HCT116 (cell line): Measurements from ENCODE around the gene KASH5. TPM values are rescaled to one million over a fixed set of nuclear protein-coding genes. Genes with fewer than 3 reads are reported as not detected.

Source experiments
- ATAC-seq: fragments of 200-7000 bp; cut with Tn5 transposase; 2 replicates; pipeline ENCODE4 v1.9.1; 2020; ENCODE audit warnings: mild to moderate bottlenecking, moderate library complexity
- BruUV-seq: library from RNA; stranded (reverse); fragments of 400-500 nt; replicated peaks from 2 replicates; lab custom pipeline; 2021; lab: Mats Ljungman, UMichigan
- CTCF ChIA-PET: fragments of 300-600 bp; sonication (Branson Sonifier 250); formaldehyde crosslinking; loops from one replicate; lab custom pipeline; 2021; ENCODE audit warnings: antibody characterized with exemption; lab: Charles Lee
- POLR2A ChIA-PET: fragments of 300-600, 350-600 bp; sonication (Branson Sonifier 250); formaldehyde crosslinking; loops from one replicate; lab custom pipeline; 2021; ENCODE audit warnings: antibody characterized with exemption; lab: Charles Lee
- RAD21 ChIA-PET, 2 experiments: fragments of 300-600 bp; sonication (Branson Sonifier 250); formaldehyde crosslinking; loops; one replicate each; lab custom pipeline; 2023; ENCODE audit warnings: low total read pairs in 2 of 2; ENCODE audit not compliant: uncharacterized antibody in 2 of 2, unreplicated experiment in 2 of 2, low non-redundant PET in 1 of 2; lab: Charles Lee
- DNase-seq: peaks from one replicate; pipeline ENCODE4 v3.0.0-alpha.2; 2010; ENCODE audit warnings: low read depth, low spot score
- H2AFZ ChIP-seq: fragments of 200-600 bp; shearing (Covaris generic), sonication (generic); 2 replicates; pipeline ENCODE4 v1.6.1; 2017; ENCODE audit warnings: low read depth, mixed run types, mixed read lengths, antibody characterized with exemption, low read length; ENCODE audit not compliant: poor library complexity, severe bottlenecking
- H3K27ac ChIP-seq: 2 replicates; pipeline ENCODE4 v1.5.1; 2012; ENCODE audit warnings: low read depth, low read length
- H3K27me3 ChIP-seq: fragments of 200-600 bp; sonication (generic); 2 replicates; pipeline ENCODE4 v1.6.1; 2016; ENCODE audit warnings: mixed run types, low read length, mixed read lengths; ENCODE audit not compliant: insufficient read depth
- H3K36me3 ChIP-seq, 2 experiments: fragments of 200-500 bp in 1 of 2; fragments of 200-600 bp in 1 of 2; sonication (Bioruptor generic) in 1 of 2; sonication (generic) in 1 of 2; 2 replicates each; pipeline versions ENCODE4 v1.5.1 to v1.6.1; 2014 to 2016; ENCODE audit warnings: low read length in 2 of 2, inconsistent platforms in 1 of 2, mixed read lengths in 1 of 2, mixed run types in 1 of 2; ENCODE audit not compliant: insufficient read depth in 2 of 2, control insufficient read depth in 1 of 2
- H3K4me1 ChIP-seq, 2 experiments: fragments of 200-600 bp in 1 of 2; sonication (generic) in 1 of 2; 2 replicates each; pipeline versions ENCODE4 v1.5.1 to v1.6.1; 2012 to 2017; ENCODE audit warnings: low read length in 2 of 2, inconsistent platforms in 1 of 2, mild to moderate bottlenecking in 1 of 2, mixed read lengths in 1 of 2, mixed run types in 1 of 2, moderate library complexity in 1 of 2; ENCODE audit not compliant: insufficient read depth in 2 of 2, control insufficient read depth in 1 of 2
- H3K4me2 ChIP-seq: fragments of 200-600 bp; sonication (generic); 2 replicates; pipeline ENCODE4 v1.6.1; 2017; ENCODE audit warnings: mixed run types, low read length, mixed read lengths
- H3K4me3 ChIP-seq, 2 experiments: fragments of 200-600 bp in 1 of 2; sonication (generic) in 1 of 2; replicated peaks in 1 of 2; 2 replicates each; pipeline ENCODE4 v1.5.1; 2011 to 2016; ENCODE audit warnings: low read length in 2 of 2, control low read depth in 1 of 2, low read depth in 1 of 2, mild to moderate bottlenecking in 1 of 2, mixed read lengths in 1 of 2, mixed run types in 1 of 2
- H3K79me2 ChIP-seq: fragments of 200-600 bp; sonication (generic); 2 replicates; pipeline ENCODE4 v1.6.1; 2017; ENCODE audit warnings: mild to moderate bottlenecking, mixed run types, low read length, moderate library complexity, mixed read lengths; ENCODE audit not compliant: insufficient read depth
- H3K9ac ChIP-seq: fragments of 200-600 bp; sonication (generic); 2 replicates; pipeline ENCODE4 v1.6.1; 2016; ENCODE audit warnings: low read length, mixed read lengths
- H3K9me2 ChIP-seq: fragments of 200-600 bp; sonication (generic), shearing (Covaris generic); 2 replicates; pipeline ENCODE4 v1.6.1; 2017; ENCODE audit warnings: mixed run types, mild to moderate bottlenecking, moderate library complexity; ENCODE audit not compliant: insufficient read depth
- H3K9me3 ChIP-seq, 2 experiments: fragments of 200-500 bp in 1 of 2; fragments of 200-600 bp in 1 of 2; sonication (Bioruptor generic) in 1 of 2; sonication (generic) in 1 of 2; 2 replicates each; pipeline ENCODE4 v1.6.1; 2014 to 2017; ENCODE audit warnings: low read length in 2 of 2, mixed read lengths in 2 of 2, inconsistent platforms in 1 of 2, low read depth in 1 of 2, mild to moderate bottlenecking in 1 of 2, mixed run types in 1 of 2, moderate library complexity in 1 of 2; ENCODE audit not compliant: control insufficient read depth in 1 of 2, insufficient read depth in 1 of 2
- H4K20me1 ChIP-seq: fragments of 200-600 bp; sonication (generic), shearing (Covaris generic); 2 replicates; pipeline ENCODE4 v1.6.1; 2017; ENCODE audit warnings: mixed run types, mild to moderate bottlenecking, moderate library complexity; ENCODE audit not compliant: insufficient read depth
- CEBPB ChIP-seq: IDR thresholded peaks from 2 replicates; pipeline ENCODE4 v1.6.1; 2012; ENCODE audit warnings: low read depth
- ELF1 ChIP-seq: IDR thresholded peaks from 2 replicates; pipeline ENCODE4 v1.6.1; 2012; ENCODE audit warnings: low read depth, borderline replicate concordance
- EZH2 ChIP-seq: fragments of 200-600 bp; sonication (generic); IDR thresholded peaks from 2 replicates; pipeline ENCODE4 v1.6.1; 2017; ENCODE audit warnings: antibody characterized with exemption, mixed run types
- EZH2phosphoT487 ChIP-seq: fragments of 200-600 bp; IDR thresholded peaks from 2 replicates; pipeline ENCODE4 v1.6.1; 2018; ENCODE audit warnings: antibody characterized with exemption, borderline replicate concordance
- FOSL1 ChIP-seq: IDR thresholded peaks from 2 replicates; pipeline ENCODE4 v1.6.1; 2012; ENCODE audit warnings: low read depth
- JUND ChIP-seq: IDR thresholded peaks from 2 replicates; pipeline ENCODE4 v1.6.1; 2012
- RAD21 ChIP-seq: IDR thresholded peaks from 2 replicates; pipeline ENCODE4 v1.6.1; 2012; ENCODE audit warnings: low read depth, mild to moderate bottlenecking
- SIN3A ChIP-seq: IDR thresholded peaks from 2 replicates; pipeline ENCODE4 v1.6.1; 2012; ENCODE audit warnings: low read depth
- SP1 ChIP-seq: IDR thresholded peaks from 2 replicates; pipeline ENCODE4 v1.6.1; 2012; ENCODE audit warnings: low read depth
- SRF ChIP-seq: IDR thresholded peaks from 2 replicates; pipeline ENCODE4 v1.6.1; 2012; ENCODE audit warnings: low read depth
- TCF7L2 ChIP-seq: IDR thresholded peaks from 2 replicates; pipeline ENCODE4 v1.7.0; 2011; ENCODE audit warnings: borderline replicate concordance, inconsistent platforms; ENCODE audit not compliant: insufficient read depth, insufficient read length; ENCODE audit errors: extremely low read depth
- ZFX ChIP-seq: fragments of 450-650 bp; IDR thresholded peaks from 2 replicates; pipeline ENCODE4 v1.6.1; 2017
- ZNF274 ChIP-seq: fragments of 200-500 bp; sonication (Bioruptor generic); IDR thresholded peaks from 2 replicates; pipeline ENCODE4 v1.6.1; 2014; ENCODE audit warnings: mild to moderate bottlenecking, low read depth, low read length, inconsistent platforms
- intact Hi-C: fragments of 100-400 bp; cut with micrococcal nuclease; formaldehyde crosslinking; loops from 2 replicates; pipeline ENCODE4 v1.10.0; 2022
- total RNA-seq: library from RNA; stranded (reverse); gene quantifications from one replicate; pipeline ENCODE4 v1.2.1, GENCODE V29; 2021; ENCODE audit not compliant: unreplicated experiment
- TF ChIP-seq, protein P1 (sequence below), 3 experiments: fragments of 200-600 bp in 1 of 3; sonication (generic) in 1 of 3; IDR thresholded peaks in 2 of 3; conservative IDR thresholded peaks in 1 of 3; 2 replicates each; pipeline ENCODE4 v1.5.1; 2012 to 2017; ENCODE audit warnings: low read depth in 2 of 3, low read length in 2 of 3, antibody characterized with exemption in 1 of 3, borderline replicate concordance in 1 of 3, control low read depth in 1 of 3, mild to moderate bottlenecking in 1 of 3, mixed read lengths in 1 of 3, mixed run types in 1 of 3, moderate library complexity in 1 of 3; ENCODE audit not compliant: insufficient read depth in 1 of 3
- TF ChIP-seq, protein P2 (sequence below): IDR thresholded peaks from 2 replicates; pipeline ENCODE4 v1.6.1; 2012

KASH5 gene
- total RNA-seq, 1 experiment from 2014 or later, result not detected

DNA sequence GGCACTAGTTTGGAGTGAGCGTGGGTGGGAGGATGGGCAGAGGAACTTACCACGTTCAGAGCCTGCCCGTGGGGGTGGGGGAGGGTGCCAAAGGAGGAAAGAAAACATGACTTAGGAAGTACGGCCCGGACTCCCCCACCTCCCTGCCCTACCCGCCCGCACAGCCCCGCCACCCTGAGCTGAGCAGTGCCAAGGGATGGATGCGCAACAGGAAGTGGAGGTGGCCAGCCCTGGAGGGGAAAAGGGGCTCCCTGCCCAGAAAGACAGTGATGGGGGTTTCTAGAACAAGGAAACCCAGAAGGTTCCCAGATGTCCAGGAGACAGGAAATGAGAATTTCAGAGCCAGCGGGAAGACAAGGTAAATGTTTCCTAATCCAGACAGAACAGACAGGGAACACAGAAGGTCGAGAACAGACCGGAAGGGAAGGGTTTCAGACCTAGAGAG is 32.1 kb upstream of the KASH5 start:
- intact Hi-C loops, result no loop called here
- no peaks in the 10 kb centered on the region for H3K79me2 ChIP-seq
- no peak overlapping the region for H3K4me2 ChIP-seq
- no TSS peak for BruUV-seq
- H2AFZ ChIP-seq, result no peak overlapping the region
- no peaks in the 10 kb centered on the region for H4K20me1 ChIP-seq
- H3K27ac ChIP-seq, result no peak overlapping the region
- no peaks in the 10 kb centered on the region for H3K9me3 ChIP-seq
- TF ChIP-seq FOSL1, result no peak
- no peak for TF ChIP-seq EZH2phosphoT487
- TF ChIP-seq ELF1, result no peak
- no peak for TF ChIP-seq SRF
- TF ChIP-seq EZH2, result no peak
- TF ChIP-seq SIN3A, result no peak
- no peak for TF ChIP-seq SP1
- TF ChIP-seq ZFX, result no peak
- TF ChIP-seq TCF7L2, result no peak
- TF ChIP-seq CEBPB, result no peak
- no peak for TF ChIP-seq ZNF274
- no peak for TF ChIP-seq JUND
- TF ChIP-seq, protein P1, sequence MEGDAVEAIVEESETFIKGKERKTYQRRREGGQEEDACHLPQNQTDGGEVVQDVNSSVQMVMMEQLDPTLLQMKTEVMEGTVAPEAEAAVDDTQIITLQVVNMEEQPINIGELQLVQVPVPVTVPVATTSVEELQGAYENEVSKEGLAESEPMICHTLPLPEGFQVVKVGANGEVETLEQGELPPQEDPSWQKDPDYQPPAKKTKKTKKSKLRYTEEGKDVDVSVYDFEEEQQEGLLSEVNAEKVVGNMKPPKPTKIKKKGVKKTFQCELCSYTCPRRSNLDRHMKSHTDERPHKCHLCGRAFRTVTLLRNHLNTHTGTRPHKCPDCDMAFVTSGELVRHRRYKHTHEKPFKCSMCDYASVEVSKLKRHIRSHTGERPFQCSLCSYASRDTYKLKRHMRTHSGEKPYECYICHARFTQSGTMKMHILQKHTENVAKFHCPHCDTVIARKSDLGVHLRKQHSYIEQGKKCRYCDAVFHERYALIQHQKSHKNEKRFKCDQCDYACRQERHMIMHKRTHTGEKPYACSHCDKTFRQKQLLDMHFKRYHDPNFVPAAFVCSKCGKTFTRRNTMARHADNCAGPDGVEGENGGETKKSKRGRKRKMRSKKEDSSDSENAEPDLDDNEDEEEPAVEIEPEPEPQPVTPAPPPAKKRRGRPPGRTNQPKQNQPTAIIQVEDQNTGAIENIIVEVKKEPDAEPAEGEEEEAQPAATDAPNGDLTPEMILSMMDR (IDR thresholded peaks at IDR 0.05 in 2 of 3, conservative IDR thresholded peaks at IDR 0.05 in 1 of 3; ENCODE audit: borderline replicate concordance in 1 of 3, insufficient read depth in 1 of 3, low read depth in 2 of 3, low read length in 2 of 3), result no peak
- TF ChIP-seq, protein P2, sequence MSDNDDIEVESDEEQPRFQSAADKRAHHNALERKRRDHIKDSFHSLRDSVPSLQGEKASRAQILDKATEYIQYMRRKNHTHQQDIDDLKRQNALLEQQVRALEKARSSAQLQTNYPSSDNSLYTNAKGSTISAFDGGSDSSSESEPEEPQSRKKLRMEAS, result no peak
- TF ChIP-seq RAD21, result no peak
- TF ChIP-seq, all 23 proteins: peak for 0
- CTCF ChIA-PET, result no interaction called here
- POLR2A ChIA-PET, result no interaction called here
- no peaks in the 10 kb centered on the region for H3K27me3 ChIP-seq
- H3K4me3 ChIP-seq, result no peak overlapping the region
- RAD21 ChIA-PET, result no interaction called here
- H3K9me2 ChIP-seq, result no peaks in the 10 kb centered on the region
- peaks cover 0 to 9% of the 10 kb centered on the region in 2 experiments; a peak in 2 of 4 replicates for H3K4me1 ChIP-seq
- DNase-seq, result no peak
- peaks cover 9 to 29% of the 10 kb centered on the region in 2 experiments for H3K36me3 ChIP-seq
- H3K9ac ChIP-seq, result no peak overlapping the region
- ATAC-seq, result no peak
